H4 (cell line): ENCODE data around the gene H6PD. TPM values are rescaled to one million over a fixed set of nuclear protein-coding genes. Genes with fewer than 3 reads are reported as not detected.

Experiments
- DNase-seq: peaks from one replicate; pipeline ENCODE4 v3.0.0-alpha.2; 2015; ENCODE audit warnings: low spot score
- total RNA-seq: library from RNA; depleted of rRNA; stranded (reverse); fragments of >200 nt; shearing (Covaris generic); gene quantifications from 2 replicates; pipeline ENCODE4 v1.2.3, GENCODE V29; 2014; rRNA removed

The H6PD gene
- total RNA-seq, 1 experiment from 2014 or later: 10.0 TPM

- DNase-seq: no peak
Observed at GRCh38 chr1:9316512-9316911, 81.9 kb downstream of the H6PD start.

DNA sequence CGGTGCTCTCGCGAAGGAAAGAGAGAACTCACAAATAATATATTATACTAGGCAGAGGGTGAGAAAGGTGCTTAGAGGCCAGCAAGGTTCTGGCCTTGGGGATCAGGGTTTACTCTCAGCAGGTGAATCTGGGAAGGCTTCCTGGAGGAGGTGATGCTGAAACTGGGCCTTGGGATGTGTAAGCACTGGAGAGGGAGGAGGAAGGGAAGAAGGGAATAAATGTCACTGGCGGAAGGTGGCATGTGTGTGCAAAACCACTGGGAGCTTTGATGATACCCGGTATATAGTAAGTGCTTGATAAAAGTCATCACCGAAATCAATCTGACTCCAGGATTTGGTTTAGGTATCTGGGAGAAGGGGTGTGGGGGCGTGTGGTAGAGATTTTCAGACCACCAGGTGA, 82.5 kb downstream of the H6PD start:
- no peak for DNase-seq

DNA sequence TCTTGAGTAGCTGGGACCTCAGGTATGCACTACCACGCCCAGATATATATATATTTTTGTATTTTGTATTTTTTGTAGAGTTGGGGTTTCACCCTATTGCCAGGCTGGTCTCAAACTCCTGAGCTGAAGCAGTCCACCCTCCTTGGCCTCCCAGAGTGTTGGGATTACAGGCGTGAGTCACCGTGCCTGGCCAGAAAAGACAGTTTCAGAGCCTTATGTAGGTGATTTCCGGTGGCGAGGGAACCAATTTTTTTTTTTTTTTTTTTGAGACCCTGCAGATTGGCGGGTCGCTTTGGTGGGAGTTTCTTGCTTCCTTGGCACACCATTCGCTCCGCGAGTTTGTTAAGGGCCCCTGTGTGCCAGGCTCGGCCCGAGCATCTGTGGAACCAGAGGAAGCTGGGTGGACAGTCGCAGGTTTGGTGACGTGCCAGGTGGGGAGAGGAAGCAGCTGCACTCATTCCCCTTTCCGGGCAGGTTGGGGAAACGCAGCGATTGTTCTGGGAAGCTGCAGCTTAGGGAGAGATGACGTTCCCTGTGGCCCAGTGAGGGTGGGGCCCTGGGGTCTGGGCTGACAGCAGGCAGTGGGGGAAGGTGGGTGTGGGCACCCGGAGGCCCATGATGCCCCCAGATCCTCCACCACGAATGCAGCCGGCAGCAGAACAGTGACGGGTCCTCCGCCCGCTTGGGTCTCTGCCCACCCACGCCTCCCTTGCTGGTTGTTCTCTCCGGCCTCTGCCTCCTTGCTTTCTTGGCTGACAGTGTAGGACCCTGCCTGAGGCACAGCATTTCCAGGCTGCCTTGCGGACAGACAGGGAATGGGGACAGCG, 83.2 kb downstream of the H6PD start:
- peak; percentile 90 for DNase-seq

DNA sequence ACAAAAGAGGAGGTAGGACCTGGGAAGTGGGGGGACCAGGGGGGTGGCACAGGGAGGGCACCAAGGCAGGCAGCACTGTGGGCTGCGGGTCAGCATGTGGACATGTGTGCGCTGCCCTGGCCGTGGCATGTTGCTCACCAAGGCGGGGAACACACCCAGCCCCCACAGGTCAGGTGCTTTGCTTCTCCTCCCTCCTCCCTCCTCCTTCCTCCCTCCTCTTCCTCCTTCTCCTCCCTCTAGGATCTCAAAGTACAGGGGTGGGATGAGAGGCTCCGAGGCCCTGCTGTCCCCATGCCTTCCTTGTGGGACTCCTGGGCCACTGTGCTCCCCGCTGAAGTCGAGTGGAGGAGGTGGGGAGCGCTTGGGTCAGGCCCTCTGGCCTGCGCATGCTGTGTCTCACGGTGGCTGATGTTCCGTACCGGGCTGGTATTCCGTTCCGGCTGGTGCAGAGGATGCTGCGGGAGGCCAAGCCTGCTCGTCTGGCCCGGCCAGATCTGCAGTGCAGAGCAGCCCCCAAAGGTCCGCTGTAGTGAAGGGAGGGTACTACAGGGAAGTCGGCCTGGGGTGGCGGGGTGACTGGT, 84.7 kb downstream of the H6PD start:
- no peak for DNase-seq

DNA sequence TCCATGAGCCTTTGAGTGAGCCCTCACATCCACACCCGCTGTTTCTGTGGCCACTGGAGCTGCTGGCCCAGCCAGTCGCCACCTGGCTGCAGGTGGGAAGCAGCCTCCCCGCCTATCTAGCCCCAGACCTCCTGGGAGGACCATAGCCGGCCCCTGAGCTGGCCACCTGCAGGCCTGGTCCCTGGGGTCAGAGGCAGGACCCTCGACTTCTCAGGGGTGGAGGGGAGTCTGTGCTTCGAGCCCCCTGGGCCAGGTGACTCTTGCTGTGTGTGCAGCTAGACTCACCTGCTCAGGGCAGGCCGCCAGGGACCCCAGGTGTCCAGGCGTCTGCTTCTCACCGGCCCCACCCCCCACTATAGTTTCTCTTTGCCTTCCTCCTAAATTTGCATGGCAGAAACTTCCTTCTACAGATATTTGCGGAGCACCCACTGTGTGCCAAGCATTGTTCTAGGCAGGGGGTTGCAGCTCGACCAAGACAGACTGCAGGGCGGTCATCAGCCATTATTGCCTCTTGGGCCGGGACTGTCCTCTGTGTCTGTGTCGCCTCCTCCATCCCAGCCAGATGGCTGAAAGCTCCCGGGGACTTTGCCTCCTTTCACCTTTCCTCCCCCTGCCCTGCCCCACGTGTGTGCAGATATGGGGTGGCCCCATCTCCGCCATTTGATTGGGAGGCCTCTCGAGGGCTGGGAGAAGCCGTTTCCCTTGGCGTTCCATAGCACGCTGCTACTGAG, 85.4 kb downstream of the H6PD start:
- DNase-seq: no peak

Other genes starting within 250 kb of the H6PD start
- gene SLC2A7, start 208.4 kb upstream of the H6PD start, total RNA-seq: not detected in 2 replicates
- gene SLC2A5, start 165.1 kb upstream of the H6PD start, total RNA-seq: 0.47 and 1.7 TPM in 2 replicates
- gene GPR157, start 105.7 kb upstream of the H6PD start, total RNA-seq: 1.9 TPM in 2 replicates
- 10.6 and 12.2 TPM in 2 replicates for gene SPSB1, start 58.1 kb downstream of the H6PD start, total RNA-seq